Measurements from ENCODE around the gene RNF157. TPM values are rescaled to one million over a fixed set of nuclear protein-coding genes. Genes with fewer than 3 reads are reported as not detected.

Gene RNF157
- total and polyA plus RNA-seq, 2 of the 13 experiments (the other 11 are each of a cell fraction or from before 2014, with no cell fraction given), result 0.44 to 1.5 TPM

DNA sequence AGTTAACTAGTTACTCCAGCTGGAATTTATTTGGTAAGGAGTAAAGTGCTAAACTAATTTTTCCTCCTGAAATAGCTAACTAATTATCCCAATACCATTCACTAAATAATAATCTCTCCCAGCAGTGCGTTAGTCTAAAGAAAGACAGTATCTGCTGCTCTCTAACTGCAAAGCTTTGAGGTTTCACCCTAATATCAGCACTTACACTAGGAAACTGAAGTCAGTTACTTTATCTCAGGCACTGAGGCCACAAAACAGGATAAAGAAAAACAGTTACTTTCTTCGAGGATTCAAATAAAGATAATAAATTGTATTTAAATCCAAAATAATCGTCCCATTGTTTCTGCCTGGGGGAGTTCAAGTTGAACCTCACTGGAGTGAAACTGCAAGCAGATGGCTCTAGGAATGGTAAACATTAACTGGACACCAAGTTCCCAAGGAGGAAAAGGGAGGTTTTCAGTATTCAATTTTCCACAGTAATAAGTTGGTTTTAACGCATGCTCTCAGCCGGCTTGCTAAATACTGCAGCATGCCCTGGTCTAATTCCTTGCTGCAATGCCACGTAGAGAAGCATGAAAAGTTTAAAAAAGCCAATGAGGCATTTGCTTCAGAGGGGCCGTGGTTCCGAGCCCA lies 79.3 kb downstream of the RNF157 start (continued):
- TF ChIP-seq, protein P1, sequence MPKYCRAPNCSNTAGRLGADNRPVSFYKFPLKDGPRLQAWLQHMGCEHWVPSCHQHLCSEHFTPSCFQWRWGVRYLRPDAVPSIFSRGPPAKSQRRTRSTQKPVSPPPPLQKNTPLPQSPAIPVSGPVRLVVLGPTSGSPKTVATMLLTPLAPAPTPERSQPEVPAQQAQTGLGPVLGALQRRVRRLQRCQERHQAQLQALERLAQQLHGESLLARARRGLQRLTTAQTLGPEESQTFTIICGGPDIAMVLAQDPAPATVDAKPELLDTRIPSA (CRISPR knock-in tag; IDR thresholded peaks at IDR 0.05; ENCODE audit: borderline replicate concordance), result no peak
- no peak for TF ChIP-seq ZNF431 (CRISPR knock-in tag; IDR thresholded peaks at IDR 0.05; ENCODE audit: borderline replicate concordance, low read depth)
- no peak for TF ChIP-seq NR2C2 (CRISPR knock-in tag; IDR thresholded peaks at IDR 0.05; ENCODE audit: borderline replicate concordance)
- TF ChIP-seq, protein P2, sequence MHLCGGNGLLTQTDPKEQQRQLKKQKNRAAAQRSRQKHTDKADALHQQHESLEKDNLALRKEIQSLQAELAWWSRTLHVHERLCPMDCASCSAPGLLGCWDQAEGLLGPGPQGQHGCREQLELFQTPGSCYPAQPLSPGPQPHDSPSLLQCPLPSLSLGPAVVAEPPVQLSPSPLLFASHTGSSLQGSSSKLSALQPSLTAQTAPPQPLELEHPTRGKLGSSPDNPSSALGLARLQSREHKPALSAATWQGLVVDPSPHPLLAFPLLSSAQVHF (CRISPR knock-in tag; IDR thresholded peaks at IDR 0.05), result no peak
- no peak for TF ChIP-seq XRCC5 (optimal IDR thresholded peaks at IDR 0.05; ENCODE audit: low read length)
- TF ChIP-seq RARA (CRISPR knock-in tag; IDR thresholded peaks at IDR 0.05), result 0 out of 2 replicates have a peak, but pooled peaks have one; percentile 32

DNA sequence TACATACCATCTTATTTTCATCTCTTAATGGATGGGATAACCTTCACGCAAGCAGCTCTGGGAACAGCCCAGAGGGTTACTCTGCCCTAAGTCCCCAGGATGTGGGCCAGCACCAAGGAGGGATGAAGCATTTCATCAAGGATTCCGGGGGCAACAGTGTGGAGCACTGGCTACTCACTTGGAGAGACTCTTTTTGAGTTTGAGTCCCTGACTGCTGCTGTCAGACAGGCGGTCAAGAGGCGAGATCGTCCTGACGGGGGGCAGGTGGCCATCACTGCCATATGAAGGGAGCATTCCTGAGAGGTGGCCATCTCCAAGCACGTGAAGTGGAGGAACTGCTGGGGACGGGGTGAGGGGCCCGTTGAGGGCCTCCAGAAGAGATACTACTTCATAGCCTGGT lies 81.1 kb downstream of the RNF157 start:
- no peak overlapping the region for H3K4me2 ChIP-seq (ENCODE audit: low read depth, low read length)
- no peaks in the 10 kb centered on the region for H3K79me2 ChIP-seq (ENCODE audit: insufficient read depth, low read length)
- no peaks in the 10 kb centered on the region for H3K36me3 ChIP-seq (replicated peaks in 1 of 2; ENCODE audit: control insufficient read depth in 1 of 2, insufficient read depth in 2 of 2, low read length in 2 of 2)
- H4K20me1 ChIP-seq (ENCODE audit: insufficient read depth, low read length), result no peaks in the 10 kb centered on the region
- ChIA-PET CTCF (ENCODE audit: low intra/inter-chr PET ratio, low total read pairs) (no interaction called here), POLR2A (no interaction called here)
- H3K27me3 ChIP-seq (ENCODE audit: control insufficient read depth in 1 of 2, insufficient read depth in 2 of 2, low read length in 2 of 2), result peaks cover 0 to 12% of the 10 kb centered on the region in 2 experiments; a peak in 3 of 5 replicates
- intact Hi-C loops (cut with micrococcal nuclease; ENCODE audit: unreplicated experiment), result no loop called here
- no peak overlapping the region for H3K4me3 ChIP-seq (replicated peaks in 1 of 3; ENCODE audit: insufficient read depth in 1 of 3, low read depth in 2 of 3, low read length in 3 of 3)
- no peak for ATAC-seq
- H3K9ac ChIP-seq (ENCODE audit: insufficient read depth, low read depth, low read length), result no peak overlapping the region
- in situ Hi-C loops (cut with HindIII; ENCODE audit: extremely low pct_ligation_motif_present, low pct_unique_long_range_greater_than_20kb), result loop anchor here (5.0 kb wide), 1 partner anchor 37 kb away; no protein-coding TSS in a partner anchor
- H3K27ac ChIP-seq (ENCODE audit: extremely low read length, insufficient read depth, low read length), result no peak overlapping the region
- H2AFZ ChIP-seq (ENCODE audit: low read length), result no peak overlapping the region
- no peaks in the 10 kb centered on the region for H3K9me3 ChIP-seq (ENCODE audit: low read length)
- H3K4me1 ChIP-seq (ENCODE audit: insufficient read depth, low read length), result peaks cover 25% of the 10 kb centered on the region
- no peak for DNase-seq (ENCODE audit: low spot score)
- 55% methylated on average over 9 of the region's 9 CpGs for WGBS (ENCODE audit: low lambda C conversion rate)
- no peak for FAIRE-seq
- no TSS peak for BruUV-seq (replicated peaks)
- TF ChIP-seq SIX1 (CRISPR knock-in tag; IDR thresholded peaks at IDR 0.05; ENCODE audit: borderline replicate concordance) (no peak), ZNF282 (IDR thresholded peaks at IDR 0.05; ENCODE audit: partially characterized antibody) (no peak), CHCHD3 (CRISPR knock-in tag; IDR thresholded peaks at IDR 0.05) (no peak), BRD4 (CRISPR knock-in tag; IDR thresholded peaks at IDR 0.05) (no peak), NFE2 (CRISPR knock-in tag; IDR thresholded peaks at IDR 0.05) (no peak), ZNF563 (CRISPR knock-in tag; IDR thresholded peaks at IDR 0.05) (no peak), ZNF713 (CRISPR knock-in tag; IDR thresholded peaks at IDR 0.05) (no peak), HDAC2 (CRISPR knock-in tag; IDR thresholded peaks at IDR 0.05) (no peak)
- TF ChIP-seq, protein P3, sequence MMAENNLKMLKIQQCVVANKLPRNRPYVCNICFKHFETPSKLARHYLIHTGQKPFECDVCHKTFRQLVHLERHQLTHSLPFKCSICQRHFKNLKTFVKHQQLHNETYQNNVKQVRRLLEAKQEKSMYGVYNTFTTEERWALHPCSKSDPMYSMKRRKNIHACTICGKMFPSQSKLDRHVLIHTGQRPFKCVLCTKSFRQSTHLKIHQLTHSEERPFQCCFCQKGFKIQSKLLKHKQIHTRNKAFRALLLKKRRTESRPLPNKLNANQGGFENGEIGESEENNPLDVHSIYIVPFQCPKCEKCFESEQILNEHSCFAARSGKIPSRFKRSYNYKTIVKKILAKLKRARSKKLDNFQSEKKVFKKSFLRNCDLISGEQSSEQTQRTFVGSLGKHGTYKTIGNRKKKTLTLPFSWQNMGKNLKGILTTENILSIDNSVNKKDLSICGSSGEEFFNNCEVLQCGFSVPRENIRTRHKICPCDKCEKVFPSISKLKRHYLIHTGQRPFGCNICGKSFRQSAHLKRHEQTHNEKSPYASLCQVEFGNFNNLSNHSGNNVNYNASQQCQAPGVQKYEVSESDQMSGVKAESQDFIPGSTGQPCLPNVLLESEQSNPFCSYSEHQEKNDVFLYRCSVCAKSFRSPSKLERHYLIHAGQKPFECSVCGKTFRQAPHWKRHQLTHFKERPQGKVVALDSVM (CRISPR knock-in tag; IDR thresholded peaks at IDR 0.05), result no peak
- TF ChIP-seq, protein P4, sequence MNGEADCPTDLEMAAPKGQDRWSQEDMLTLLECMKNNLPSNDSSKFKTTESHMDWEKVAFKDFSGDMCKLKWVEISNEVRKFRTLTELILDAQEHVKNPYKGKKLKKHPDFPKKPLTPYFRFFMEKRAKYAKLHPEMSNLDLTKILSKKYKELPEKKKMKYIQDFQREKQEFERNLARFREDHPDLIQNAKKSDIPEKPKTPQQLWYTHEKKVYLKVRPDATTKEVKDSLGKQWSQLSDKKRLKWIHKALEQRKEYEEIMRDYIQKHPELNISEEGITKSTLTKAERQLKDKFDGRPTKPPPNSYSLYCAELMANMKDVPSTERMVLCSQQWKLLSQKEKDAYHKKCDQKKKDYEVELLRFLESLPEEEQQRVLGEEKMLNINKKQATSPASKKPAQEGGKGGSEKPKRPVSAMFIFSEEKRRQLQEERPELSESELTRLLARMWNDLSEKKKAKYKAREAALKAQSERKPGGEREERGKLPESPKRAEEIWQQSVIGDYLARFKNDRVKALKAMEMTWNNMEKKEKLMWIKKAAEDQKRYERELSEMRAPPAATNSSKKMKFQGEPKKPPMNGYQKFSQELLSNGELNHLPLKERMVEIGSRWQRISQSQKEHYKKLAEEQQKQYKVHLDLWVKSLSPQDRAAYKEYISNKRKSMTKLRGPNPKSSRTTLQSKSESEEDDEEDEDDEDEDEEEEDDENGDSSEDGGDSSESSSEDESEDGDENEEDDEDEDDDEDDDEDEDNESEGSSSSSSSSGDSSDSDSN (CRISPR knock-in tag; IDR thresholded peaks at IDR 0.05), result no peak
- TF ChIP-seq, protein P5, sequence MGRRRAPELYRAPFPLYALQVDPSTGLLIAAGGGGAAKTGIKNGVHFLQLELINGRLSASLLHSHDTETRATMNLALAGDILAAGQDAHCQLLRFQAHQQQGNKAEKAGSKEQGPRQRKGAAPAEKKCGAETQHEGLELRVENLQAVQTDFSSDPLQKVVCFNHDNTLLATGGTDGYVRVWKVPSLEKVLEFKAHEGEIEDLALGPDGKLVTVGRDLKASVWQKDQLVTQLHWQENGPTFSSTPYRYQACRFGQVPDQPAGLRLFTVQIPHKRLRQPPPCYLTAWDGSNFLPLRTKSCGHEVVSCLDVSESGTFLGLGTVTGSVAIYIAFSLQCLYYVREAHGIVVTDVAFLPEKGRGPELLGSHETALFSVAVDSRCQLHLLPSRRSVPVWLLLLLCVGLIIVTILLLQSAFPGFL (CRISPR knock-in tag; IDR thresholded peaks at IDR 0.05), result no peak
